T-helper 22 cell (primary cell): Measurements from ENCODE around the gene GIMAP8.
"Not testable (repeated sequence)": the region's sequence is repeated elsewhere in the genome, so short reads cannot be mapped to it uniquely, and the experiment has no call there.

Experiments
- DNase-seq: peaks from one replicate; pipeline ENCODE4 v3.0.0-alpha.2; 2020; ENCODE audit warnings: low read depth

Gene GIMAP8

DNA sequence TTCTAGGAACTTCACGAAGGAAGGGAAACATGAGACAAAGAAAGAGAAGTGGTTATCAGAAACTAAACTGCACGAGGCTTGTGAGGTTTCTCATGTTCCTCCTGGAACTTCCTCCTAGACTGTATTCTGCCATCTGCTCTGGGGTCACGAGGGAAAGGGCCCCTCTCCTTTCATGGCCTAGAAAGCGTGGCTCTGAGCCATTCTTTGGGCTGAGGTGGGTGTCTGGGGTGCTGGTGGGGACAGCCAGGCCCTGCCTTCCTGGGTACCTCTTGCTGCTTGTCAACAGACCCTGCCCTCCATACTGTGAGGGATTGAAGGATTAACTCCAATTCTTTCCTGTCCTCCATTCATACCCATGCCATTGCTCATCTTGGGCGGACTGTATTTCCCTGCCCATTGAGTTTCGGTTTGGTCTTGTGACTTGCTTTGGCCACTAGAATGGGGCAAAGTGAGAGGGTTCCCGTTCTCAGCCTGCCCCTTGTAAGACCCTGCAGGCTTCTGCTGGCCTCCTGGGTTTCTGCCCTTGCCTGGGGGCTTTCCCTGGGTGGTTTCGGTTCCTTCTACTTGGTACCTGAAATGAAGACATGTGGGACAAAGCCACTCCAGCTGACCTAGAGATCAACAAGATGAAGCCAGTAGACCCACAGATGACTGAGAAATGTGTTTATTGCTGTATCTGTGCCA, 14.9 kb upstream of the GIMAP8 start:
- DNase-seq = no peak

DNA sequence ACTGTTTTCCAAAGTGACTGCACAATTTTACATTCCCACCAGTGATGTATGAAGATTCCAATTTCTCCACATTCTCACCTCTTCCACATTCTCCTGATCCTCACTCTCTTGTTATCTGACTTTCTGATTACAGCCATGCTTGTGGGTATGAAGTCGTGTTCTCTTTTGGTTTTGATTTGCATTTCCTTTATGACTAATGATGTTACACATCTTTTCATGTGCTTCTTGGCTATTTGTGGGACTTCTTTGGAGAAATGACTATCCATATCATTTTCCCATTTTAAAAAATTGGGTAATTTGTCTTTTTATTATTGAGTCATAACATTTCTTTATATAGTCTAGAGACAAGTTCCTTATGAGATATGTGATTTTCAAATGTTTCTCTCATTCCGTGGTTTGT, 10.5 kb upstream of the GIMAP8 start:
- DNase-seq = no peak

DNA sequence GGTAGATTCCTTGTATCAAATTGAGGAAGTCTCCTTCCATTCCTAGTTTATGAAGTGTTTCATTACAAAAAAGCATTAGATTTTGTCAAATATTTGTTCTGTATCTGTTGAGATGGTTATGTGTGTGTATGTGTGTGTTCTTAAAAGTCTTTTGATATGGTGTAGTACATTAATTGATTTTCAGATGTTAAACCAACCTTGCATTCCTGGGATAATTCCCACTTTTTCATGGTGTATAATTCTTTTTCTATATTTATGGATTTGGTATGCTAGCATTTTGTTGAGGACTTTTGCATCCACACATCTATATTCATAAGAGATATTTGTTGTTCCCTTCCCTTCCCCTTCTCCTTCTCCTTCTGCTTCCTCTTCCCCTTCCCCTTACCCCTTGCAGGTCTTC, 8.9 kb upstream of the GIMAP8 start:
- DNase-seq = no peak

DNA sequence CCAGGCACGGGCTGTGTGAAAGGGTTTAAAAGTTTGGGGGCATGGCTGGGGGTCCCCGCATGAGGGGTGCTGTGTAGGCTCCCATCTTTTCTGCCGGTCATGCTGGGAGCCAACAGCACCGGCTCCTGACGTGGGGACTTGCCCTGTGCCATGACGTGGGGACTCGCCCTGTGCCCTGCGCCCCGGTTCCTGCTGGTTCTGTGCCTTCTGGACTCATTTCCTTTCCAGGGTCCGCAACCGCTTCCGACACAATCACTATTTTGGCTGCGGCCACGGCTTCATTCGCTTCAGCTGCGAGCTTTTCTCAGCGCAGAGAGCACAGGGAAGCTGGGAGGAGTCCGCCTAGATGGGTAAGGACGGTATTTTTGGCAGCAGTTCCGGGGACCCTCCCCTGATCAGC, 7.6 kb upstream of the GIMAP8 start:
- no peak for DNase-seq

DNA sequence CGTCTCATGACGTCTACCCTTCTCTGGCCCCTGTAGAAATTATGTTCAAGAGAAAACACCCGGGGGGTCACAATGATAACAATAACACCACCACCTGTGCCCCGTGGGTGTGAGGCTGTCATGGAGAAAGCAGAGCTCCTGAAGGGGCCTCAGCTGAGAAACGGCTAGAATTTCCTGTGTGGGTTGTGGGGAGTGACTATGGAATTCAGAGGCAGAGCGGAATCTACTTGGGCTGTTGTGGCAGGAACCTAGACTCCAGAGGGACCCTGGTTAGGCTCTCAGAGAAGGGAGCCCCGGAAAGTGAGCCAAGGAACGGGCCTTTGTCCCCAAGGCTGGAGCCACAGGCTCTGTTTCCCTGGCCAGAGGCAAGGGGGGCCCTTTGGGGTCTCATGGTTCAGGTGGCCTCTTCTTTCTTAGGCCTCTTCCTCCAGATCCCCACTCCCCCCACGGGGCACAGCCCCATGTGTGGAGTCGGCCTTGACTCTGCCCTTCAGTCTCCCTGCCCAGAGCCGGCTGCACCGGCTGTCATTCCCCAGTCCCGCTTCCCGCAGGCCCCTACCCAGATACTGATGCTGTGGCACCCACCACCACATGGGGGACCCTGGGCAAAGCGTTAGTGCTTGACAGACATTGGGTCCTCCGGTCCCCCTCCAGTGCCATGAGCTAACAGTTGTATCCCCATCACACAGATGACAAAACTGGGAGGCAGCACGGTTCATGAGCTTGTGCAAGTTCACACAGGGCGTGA, 6.5 kb upstream of the GIMAP8 start:
- DNase-seq = no peak

DNA sequence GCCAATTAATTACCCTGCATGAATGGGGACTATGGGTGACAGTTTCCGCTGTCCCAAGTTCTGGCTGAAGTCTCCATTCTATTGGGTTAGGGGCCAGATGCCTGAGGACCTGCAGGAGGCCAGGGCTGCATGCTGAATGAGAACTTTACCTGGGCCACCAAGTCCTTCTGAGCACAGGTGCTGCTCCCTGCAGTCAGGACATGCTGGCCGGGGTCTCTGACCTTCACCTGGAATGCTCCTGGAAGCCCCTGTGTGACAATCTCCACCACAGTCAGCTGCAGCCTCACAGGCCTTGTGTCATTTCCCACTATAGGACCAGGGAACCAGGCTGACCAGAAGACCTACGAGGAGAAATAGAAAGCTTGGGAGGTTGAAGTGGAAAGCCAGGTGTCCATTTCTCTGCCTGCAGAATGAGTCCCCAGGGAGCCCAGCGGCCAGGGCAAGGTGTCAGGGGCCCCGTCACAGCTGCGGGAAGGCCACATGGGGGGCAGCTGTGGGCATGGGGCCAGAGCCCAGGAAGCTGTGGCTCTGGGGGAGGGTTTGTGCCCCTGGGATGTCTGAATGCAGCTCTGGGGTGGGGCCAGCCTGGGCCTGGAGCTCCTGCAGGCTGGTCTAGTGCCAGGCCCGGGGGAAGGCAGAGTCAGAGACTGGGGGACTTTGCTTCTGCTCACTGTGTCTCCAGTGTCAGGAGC, 5.6 kb upstream of the GIMAP8 start:
- no peak for DNase-seq

DNA sequence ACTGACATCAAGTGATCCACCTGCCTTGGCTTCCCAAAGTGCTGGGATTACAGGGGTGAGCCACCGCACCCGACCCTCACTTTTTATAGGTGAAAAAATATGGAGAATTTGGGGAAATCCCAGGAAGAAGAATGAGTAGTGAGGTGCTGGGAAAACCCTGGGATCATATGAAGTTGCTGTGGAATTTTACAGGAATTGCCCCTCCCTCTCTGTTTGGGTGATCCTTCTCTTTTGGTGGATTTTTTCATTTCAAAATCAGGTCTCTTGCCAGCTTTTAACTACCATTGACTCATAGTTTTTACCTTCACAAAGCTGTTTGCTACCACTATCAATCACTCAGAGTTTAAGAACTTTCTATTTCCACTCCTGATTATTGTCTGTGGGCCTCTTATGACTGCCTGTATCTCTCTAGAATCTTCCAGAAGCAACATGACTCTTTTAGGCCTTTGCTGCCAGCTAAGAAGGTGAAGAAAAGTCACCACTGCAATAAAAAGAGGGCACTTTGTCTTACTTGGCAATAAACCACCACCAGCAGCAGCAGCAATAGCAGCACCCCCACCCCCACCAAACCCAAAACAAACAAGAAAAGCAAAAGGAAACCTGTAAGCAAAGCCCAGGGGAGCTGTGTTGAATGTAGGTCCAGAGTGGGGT, 4.0 kb upstream of the GIMAP8 start:
- DNase-seq = no peak

DNA sequence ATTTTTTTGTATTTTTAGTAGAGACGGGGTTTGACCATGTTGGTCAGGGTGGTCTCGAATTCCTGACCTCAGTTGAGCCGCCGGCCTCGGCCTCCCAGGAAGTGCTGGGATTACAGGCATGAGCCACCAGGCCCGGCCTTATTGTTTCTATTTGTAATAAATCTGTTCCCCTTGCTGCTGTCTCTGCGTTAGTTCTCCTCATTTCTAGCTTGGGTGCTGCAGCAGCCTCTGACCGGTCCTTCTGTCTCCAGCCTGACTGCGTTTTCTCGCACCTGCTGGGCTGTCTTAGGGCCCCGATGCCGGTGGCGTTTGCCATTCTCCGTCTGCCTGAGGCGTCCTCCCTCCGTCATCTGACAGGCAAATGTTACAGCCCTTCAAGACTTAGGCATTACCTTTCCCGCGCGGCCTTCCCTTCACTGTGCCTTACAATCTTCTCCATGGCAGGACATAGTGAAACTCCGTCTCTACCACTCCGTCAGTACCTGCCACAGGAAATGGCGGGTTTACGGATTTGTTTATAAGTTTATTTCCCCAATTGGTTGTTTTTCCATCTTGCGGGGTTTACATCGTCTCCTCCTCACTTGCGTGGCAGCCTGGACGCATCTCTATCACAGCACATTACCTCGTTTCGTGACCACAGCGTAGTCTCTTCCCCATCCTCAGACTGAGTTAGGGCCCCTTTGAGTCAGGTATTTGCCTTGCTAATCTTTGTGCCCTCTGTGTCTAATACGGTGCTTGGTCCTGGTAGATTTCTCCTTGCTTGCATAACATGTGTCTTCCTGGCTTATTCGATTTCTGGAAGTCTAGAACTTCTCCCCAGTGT, 2.3 kb upstream of the GIMAP8 start:
- no peak for DNase-seq

DNA sequence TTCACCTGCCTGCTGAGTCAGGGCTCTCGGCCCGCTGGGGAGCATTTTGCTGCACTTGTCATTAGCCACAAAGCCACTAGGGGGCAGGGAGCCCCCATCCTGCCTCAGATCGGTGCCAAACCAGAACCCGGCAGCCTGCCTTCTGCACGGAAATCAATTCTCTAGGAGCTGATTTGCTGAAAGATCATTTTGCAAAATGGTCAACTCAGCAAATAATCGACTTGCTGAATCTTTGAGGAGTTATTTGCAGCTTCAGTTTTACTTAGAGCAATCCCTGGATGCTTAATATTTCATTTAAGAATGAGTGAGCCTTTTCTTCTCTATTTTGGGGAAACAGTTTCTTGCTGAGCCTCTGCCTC, 1.7 kb upstream of the GIMAP8 start:
- DNase-seq = peak; percentile 66

DNA sequence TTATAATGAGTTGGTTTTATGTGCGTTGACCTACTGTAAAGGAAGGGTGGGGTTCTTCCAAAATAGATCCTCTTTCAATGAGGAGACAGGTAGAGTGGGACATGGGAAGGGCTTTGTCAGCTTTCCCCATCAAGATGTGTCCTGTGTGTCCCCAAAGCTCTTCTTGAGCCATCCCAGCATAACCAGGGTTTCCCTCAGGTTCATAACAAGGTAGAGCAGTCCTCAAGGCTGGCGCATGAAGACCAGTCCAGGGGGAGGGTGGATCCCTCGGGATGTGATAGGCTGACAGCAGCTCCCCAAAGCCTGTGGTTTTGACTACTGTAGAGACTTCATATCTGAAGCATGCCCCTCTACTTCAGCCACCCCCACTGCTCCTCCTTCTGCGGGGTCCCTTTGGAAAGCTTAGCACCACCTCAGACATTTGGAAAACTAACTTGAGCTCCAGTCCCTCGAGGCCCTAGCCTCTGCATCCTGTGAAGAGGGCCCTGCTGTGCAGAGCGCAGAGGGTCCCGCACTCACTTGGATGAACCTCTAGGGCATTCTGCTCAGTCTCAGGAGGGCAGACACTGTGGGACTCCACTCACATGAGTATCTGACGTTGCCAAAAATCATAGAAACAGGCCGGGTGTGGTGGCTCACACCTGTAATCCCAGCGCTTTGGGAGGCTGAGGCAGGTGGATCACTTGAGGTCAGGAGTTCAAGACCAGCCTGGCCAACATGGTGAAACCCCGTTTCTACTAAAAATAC, 1.1 kb upstream of the GIMAP8 start:
- no peak for DNase-seq

DNA sequence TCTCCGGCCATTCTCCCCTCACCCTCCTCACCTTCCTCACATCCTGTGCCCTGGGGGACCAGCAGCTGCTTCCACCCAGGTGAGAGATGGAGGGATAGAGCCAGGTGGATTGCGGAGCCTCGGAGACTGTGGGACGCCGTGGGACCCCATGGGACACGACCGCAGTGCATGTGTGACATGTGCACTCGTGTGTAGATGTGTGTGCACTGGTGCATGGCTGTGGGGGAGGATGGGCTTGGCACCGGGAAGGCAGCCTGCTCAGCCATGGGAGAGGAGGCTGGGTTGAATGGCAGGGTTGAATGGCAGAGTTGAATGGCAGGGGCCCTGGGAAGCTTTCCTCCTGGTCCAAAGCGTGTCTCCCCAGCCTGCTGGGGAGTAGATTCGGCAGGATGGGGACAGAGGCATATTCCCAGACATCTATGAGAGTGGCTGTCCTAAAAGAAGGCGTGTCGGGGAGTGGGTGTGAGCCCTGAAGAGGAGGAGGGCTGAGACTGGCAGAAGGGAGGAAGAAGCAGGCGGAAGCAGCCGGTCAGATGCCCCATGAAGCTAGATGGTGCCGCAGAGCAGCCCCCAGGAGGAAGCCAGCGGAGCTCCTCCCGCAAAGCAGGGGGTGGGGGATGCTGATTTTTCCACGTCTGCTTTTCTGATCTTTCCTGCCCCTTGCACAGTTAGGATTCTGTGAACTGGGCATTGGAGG, 815 bp downstream of the GIMAP8 start:
- peak; percentile 34 for DNase-seq

DNA sequence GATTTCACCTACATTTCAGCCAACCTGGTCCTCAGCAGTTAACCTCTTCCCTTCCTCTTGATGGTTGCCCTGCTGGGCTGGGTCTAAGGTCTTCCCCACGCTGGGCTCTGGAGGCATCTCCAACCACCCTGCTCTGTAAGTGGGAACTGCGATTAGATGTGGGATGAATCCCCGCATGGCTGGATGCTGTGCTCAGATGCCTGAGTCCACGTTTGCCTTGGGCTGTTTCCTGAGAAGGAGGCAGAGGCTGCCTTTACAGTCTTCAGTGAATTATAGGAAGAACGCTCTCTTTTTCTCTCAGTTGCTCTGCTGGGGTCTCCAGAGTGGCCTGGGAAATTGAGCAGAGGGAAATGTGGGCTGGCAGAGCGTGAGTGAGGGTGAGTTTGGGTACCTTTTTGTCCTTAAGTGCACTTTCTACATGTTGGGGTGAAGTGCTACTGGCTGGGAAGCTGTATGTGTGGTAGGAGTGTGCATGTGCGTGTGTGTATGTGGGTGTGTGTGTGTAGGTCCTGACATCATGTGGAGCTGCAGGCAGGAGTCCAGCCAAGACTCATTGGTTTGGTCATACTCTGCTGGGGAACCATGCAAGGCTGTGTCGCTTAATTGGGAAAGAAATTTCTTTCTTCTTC, 1.5 kb downstream of the GIMAP8 start:
- no peak for DNase-seq

DNA sequence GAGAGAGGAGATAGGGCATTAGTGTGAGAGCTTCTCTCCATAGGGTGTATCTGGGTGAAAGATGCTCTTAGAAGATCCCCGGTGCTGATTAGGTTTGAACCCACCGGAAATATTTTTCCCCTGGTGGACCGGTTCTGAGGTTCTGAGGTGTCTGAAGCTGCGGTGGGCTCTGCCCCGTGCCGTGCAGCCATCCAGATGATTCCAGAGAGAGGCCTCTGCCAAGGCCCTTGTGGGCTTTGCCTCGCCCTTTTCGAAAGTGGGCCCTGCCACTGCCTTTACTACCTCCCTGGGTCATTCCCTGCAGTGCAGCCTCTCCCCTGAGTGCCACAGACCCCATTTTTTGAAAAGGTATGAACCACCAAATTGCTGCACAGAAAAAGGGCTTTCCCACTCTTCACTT, 2.8 kb downstream of the GIMAP8 start:
- DNase-seq = no peak

DNA sequence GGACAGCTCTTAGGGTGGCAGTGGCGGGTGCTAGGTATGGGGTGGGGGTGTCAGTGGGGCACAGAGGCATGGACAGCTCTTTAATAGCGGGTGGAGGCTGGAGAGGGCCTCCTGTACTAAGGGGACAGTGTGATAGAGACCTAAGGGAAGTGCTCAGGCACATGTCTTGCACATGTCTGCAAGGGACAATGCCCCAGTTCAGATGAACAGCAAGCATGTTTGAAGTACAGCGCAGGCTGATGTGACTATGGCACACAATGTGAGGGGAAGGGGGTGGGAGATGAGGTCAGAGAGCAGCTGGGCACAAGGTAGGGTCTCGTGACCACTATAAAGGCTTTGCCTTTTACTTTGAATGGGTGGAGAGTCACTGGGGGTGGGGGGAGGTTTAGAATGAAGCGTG, 3.5 kb downstream of the GIMAP8 start:
- DNase-seq = no peak

DNA sequence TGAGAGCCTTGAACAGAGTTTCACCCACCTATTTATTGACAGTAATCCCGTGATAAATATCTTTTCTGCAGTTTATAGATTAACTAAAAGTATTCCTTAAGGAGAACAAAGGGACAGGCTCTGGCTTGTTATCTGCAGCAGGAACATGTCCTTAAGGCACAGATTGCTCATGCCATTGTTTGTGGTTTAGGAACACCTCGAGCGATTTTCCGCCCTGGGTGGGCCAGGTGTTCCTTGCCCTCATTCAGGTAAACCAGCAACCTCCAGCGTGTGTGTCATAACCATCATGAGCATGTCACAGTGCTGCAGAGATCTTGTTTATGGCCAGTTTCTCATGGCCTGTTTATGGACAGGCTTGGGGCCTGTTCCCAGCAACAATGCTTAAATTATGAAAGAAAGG, 6.6 kb downstream of the GIMAP8 start:
- DNase-seq = not testable (repeated sequence)

DNA sequence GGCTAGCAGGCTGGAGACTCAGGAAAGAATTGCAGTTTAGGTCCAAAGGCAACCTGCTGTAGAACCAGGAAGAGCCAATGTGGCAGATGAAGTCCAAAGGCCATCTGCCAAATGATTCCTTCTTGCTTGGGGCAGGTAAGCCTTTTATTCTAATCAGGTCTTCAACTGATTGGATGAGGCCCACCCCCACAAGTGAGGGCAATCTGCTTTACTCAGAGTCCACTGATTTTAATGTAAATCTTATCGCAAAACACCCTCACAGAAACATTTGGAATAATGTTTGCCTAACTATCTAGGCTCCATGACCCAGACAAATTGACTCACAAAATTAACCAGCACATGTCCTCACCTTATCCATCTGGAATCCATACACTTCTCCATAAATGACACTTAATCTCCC, 7.8 kb downstream of the GIMAP8 start:
- no peak for DNase-seq

DNA sequence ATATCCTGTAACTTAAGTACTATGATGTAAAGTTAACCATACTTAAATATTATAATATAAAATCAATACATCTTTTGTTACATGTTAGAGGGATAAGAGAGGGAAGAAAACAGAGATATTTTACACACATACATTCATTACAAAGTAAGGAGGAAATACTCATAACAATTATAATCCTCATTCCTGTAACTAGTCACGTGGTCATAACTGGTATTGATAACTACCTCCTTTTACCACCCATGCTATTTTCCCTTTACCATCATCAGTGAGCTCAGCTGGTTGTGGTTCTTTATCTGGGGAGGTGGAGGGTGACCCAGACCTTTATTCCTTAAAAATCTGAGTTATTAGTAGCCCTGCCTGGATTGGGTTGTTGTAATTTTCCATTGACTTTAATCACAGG, 8.3 kb downstream of the GIMAP8 start:
- DNase-seq = no peak

DNA sequence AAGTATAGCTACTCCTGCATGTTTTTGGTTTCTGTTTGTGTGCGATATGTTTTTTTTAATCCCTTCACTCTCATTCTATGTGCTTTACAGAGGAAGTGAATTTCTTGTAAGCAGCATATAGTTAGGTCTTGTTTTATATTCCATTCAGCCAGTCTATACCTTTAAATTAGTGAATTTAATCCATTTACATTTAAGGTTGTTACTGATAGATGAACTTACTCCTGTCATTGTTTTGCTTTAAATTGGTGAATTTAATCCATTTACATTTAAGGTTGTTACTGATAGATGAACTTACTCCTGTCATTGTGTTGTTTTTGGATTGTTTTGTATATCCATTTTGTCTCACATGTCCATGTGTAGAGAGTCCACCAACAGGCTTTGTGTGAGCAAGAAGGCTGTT, 11.1 kb downstream of the GIMAP8 start:
- DNase-seq = no peak

DNA sequence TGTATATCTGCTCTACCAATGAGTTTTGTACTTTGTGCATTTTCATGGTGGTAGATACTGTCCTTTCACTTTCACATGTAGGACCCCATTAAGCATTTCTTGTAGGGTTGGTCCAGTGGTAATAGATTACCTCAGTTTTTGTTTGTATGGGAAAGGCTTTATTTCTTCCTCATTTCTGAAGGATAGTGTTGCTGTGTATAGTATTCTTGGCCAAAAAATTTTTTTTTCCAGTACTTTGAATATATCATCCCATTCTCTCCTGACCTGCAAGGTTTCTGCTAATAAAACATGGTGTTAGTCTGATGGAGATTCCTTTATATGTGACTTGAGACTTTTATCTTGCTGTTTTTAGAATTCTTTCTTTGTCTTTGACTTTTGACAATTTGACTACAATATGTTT, 12.0 kb downstream of the GIMAP8 start:
- DNase-seq = no peak

DNA sequence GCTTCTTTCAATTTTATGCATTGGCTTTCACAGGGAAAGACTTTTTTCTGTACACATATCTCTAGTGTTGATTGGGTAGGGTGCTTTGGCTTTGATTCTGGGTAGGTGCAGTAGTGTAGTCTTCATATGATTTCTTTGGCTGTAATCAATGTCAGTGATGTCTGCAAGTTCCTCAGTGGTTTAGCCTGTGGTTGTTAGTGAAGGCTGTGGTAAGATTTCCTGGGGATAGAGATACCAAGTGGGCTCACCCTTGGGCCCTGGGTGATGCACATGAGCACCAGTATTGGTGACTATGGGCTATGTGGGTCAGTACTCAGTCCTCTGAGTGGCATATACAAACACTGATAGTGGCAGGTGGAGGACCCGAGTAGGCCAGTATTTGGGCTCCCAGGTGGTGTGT, 13.0 kb downstream of the GIMAP8 start:
- no peak for DNase-seq
